ENCODE measurements around the gene BAIAP3. TPM values are rescaled to one million over a fixed set of nuclear protein-coding genes. Genes with fewer than 3 reads are reported as not detected.
A peak's percentile ranks its signal among the peaks of the same experiment; 100 is the strongest.
"Not testable (repeated sequence)": the region's sequence is repeated elsewhere in the genome, so short reads cannot be mapped to it uniquely, and the experiment has no call there.

Gene BAIAP3
- total RNA-seq, 6 experiments from 2014 or later: 0.11 to 0.28 (median 0.16) TPM

- no peak overlapping the region for H3K27ac Mint-ChIP-seq
- DNase-seq: no peak
- peaks cover 40% of the 10 kb centered on the region for H3K27me3 Mint-ChIP-seq (ENCODE audit: insufficient read depth)
- no peak overlapping the region for H3K4me3 Mint-ChIP-seq
- H3K4me1 Mint-ChIP-seq (ENCODE audit: low read depth): peaks cover 10% of the 10 kb centered on the region
- no peaks in the 10 kb centered on the region for H3K36me3 Mint-ChIP-seq (ENCODE audit: low read depth)
- TF ChIP-seq, protein P1, sequence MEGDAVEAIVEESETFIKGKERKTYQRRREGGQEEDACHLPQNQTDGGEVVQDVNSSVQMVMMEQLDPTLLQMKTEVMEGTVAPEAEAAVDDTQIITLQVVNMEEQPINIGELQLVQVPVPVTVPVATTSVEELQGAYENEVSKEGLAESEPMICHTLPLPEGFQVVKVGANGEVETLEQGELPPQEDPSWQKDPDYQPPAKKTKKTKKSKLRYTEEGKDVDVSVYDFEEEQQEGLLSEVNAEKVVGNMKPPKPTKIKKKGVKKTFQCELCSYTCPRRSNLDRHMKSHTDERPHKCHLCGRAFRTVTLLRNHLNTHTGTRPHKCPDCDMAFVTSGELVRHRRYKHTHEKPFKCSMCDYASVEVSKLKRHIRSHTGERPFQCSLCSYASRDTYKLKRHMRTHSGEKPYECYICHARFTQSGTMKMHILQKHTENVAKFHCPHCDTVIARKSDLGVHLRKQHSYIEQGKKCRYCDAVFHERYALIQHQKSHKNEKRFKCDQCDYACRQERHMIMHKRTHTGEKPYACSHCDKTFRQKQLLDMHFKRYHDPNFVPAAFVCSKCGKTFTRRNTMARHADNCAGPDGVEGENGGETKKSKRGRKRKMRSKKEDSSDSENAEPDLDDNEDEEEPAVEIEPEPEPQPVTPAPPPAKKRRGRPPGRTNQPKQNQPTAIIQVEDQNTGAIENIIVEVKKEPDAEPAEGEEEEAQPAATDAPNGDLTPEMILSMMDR (IDR thresholded peaks at IDR 0.05): no peak
- H3K9me3 Mint-ChIP-seq: no peaks in the 10 kb centered on the region
These were observed 41.9 kb upstream of the BAIAP3 start for GRCh38 chr16:1291576-1291974.

GRCh38 chr16:1292208-1292607, 41.2 kb upstream of the BAIAP3 start:
- not testable (repeated sequence) for H3K4me3 Mint-ChIP-seq; H3K9me3 Mint-ChIP-seq; DNase-seq; H3K27ac Mint-ChIP-seq; H3K36me3 Mint-ChIP-seq (ENCODE audit: low read depth)
- peaks cover 16% of the 10 kb centered on the region for H3K4me1 Mint-ChIP-seq (ENCODE audit: low read depth)
- H3K27me3 Mint-ChIP-seq (ENCODE audit: insufficient read depth): peaks cover 42% of the 10 kb centered on the region

DNA sequence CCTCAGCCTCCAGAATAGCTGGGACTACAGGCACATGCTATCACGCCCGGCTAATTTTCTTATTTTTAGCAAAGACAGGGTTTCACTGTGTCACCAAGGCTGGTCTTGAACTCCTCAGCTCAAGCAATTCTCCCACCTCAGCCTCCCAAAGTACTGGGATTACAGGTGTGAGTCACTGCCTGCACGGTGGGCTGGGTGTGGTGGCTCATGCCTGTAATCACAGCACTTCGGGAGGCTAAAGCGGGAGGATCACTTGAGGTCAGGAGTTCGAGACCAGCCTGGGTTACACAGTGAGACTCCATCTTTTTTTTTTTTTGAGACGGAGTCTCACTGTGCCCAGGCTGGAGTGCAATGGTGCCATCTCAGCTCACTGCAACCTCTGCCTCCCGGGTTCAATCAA, 40.6 kb upstream of the BAIAP3 start:
- not testable (repeated sequence) for H3K4me3 Mint-ChIP-seq; H3K36me3 Mint-ChIP-seq (ENCODE audit: low read depth); H3K27ac Mint-ChIP-seq; DNase-seq; H3K9me3 Mint-ChIP-seq
- peaks cover 21% of the 10 kb centered on the region for H3K4me1 Mint-ChIP-seq (ENCODE audit: low read depth)
- peaks cover 39% of the 10 kb centered on the region for H3K27me3 Mint-ChIP-seq (ENCODE audit: insufficient read depth)

DNA sequence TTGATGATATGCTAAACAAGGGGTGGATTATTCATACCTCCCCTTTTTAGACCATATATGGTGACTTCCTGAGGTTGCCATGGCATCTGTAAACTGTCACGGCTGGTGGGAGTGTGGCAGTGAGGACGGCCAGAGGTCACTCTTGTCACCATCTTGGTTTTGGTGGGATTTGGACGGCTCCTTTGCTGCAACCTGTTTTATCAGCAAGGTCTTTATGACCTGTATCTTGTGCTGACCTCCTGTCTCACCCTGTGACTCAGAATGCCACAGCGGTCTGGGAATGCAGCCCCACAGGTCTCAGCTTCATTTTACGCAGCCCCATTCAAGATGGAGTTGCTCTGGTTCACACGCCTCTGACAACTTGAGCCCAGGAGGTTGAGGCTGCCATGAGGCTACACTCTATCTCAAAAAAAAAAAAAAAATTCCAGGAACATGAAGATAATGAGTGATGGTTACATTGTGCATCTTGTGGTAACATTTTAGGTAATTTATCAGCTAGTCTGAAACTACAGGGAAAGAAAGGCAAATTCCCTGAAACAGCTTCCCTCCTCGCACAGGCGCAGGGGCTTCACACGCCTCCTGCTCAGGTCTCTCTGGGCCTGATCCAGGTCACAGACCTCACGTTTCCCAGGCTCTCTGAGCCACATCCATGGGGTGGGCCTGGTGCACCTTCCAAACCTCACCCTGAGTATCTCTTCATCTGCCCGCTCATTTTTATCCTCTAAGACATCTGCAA, 39.4 kb upstream of the BAIAP3 start:
- H3K36me3 Mint-ChIP-seq (ENCODE audit: low read depth): no peaks in the 10 kb centered on the region
- H3K4me1 Mint-ChIP-seq (ENCODE audit: low read depth): peaks cover 21% of the 10 kb centered on the region
- H3K27me3 Mint-ChIP-seq (ENCODE audit: insufficient read depth): peaks cover 34% of the 10 kb centered on the region

DNA sequence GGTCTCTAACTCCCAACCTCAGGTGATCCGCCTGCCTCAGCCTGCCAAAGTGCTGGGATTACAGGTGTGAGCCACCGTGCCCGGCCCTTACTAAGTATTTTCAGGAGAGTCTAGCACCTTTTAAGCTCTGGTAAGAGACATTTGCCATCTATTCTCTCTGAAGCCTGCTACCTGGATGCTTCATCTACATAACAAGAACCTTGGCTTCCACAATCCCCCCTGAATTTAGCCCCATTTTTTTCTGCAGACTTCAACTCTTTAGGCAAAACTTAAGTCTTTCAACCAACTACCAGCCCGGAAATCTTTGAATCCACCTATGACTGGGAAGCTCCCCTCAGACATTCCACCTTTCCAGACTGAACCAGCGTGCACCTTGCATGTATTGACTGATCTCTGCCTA, 38.0 kb upstream of the BAIAP3 start:
- H3K9me3 Mint-ChIP-seq: no peaks in the 10 kb centered on the region
- H3K4me3 Mint-ChIP-seq: no peak overlapping the region
- H3K36me3 Mint-ChIP-seq (ENCODE audit: low read depth): no peaks in the 10 kb centered on the region
- H3K4me1 Mint-ChIP-seq (ENCODE audit: low read depth): peaks cover 21% of the 10 kb centered on the region
- DNase-seq: no peak
- TF ChIP-seq, protein P1 (IDR thresholded peaks at IDR 0.05): no peak
- H3K27ac Mint-ChIP-seq: no peak overlapping the region
- peaks cover 23% of the 10 kb centered on the region for H3K27me3 Mint-ChIP-seq (ENCODE audit: insufficient read depth)

More for the DNA sequence above, 39.4 kb upstream of the BAIAP3 start:
- Mint-ChIP-seq H3K9me3 (no peaks in the 10 kb centered on the region), H3K27ac (no peak overlapping the region), H3K4me3 (no peak overlapping the region)
- DNase-seq: no peak
- TF ChIP-seq, protein P1 (IDR thresholded peaks at IDR 0.05): no peak

DNA sequence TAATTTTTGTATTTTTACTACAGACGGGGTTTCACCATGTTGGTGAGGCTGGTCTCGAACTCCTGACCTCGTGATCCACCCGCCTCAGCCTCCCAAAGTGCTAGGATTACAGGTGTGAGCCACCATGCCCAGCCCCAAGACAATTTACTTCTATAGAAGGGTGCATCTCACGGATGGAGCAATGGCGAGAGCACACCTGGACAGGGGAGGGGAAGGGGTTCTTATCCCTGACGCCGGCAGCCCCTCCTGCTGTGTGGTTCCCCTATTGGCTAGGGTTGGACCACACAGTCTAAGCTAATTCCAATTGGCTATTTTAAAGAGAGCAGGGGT, 36.8 kb upstream of the BAIAP3 start:
- H3K36me3 Mint-ChIP-seq (ENCODE audit: low read depth); H3K9me3 Mint-ChIP-seq; DNase-seq: not testable (repeated sequence)
- Mint-ChIP-seq H3K27me3 (ENCODE audit: insufficient read depth) (peaks cover 14% of the 10 kb centered on the region), H3K27ac (peak overlapping the region; percentile 60), H3K4me1 (ENCODE audit: low read depth) (peaks cover 21% of the 10 kb centered on the region), H3K4me3 (peak overlapping the region; percentile 7; the same call in 1 of the 2 replicates)

GRCh38 chr16:1297018-1297696, 36.3 kb upstream of the BAIAP3 start:
- Mint-ChIP-seq H3K27me3 (ENCODE audit: insufficient read depth) (peaks cover 12% of the 10 kb centered on the region), H3K4me3 (peak overlapping the region; percentile 7; the same call in 1 of the 2 replicates), H3K27ac (peak overlapping the region; percentile 60), H3K9me3 (no peaks in the 10 kb centered on the region), H3K4me1 (ENCODE audit: low read depth) (peaks cover 21% of the 10 kb centered on the region), H3K36me3 (ENCODE audit: low read depth) (no peaks in the 10 kb centered on the region)
- peak; percentile 89 for DNase-seq
- TF ChIP-seq, protein P1 (IDR thresholded peaks at IDR 0.05): no peak

Measured in HFFc6 (cell line).